SK-N-SH treated with all-trans-retinoic acid at 6 μM for 48 hours (cell line): ENCODE measurements around the gene CDC45.

Source experiments
- ATAC-seq: fragments of 200-7000 bp; cut with Tn5 transposase; 3 replicates; pipeline ENCODE4 v1.9.1; 2020; ENCODE audit warnings: mild to moderate bottlenecking, moderate library complexity
- BACH2 ChIP-seq: fragments of 250-450 bp; sonication (Bioruptor Pico); IDR thresholded peaks from 2 replicates; pipeline ENCODE4 v1.9.0; 2021; ENCODE audit warnings: mild to moderate bottlenecking, borderline replicate concordance
- CREB5 ChIP-seq: fragments of 250-450 bp; sonication (Bioruptor Pico); IDR thresholded peaks from 2 replicates; pipeline ENCODE4 v1.5.1; 2020; ENCODE audit warnings: low read depth, mild to moderate bottlenecking, moderate library complexity
- CSDC2 ChIP-seq: fragments of 250-450 bp; sonication (Bioruptor Pico); IDR thresholded peaks from 2 replicates; pipeline ENCODE4 v1.5.0; 2020; ENCODE audit warnings: mild to moderate bottlenecking, moderate library complexity
- ESRRG ChIP-seq: fragments of 250-450 bp; sonication (Bioruptor Pico); IDR thresholded peaks from 2 replicates; pipeline ENCODE4 v1.6.1; 2021; ENCODE audit warnings: mild to moderate bottlenecking
- GLIS3 ChIP-seq: fragments of 250-450 bp; sonication (Bioruptor Pico); IDR thresholded peaks from 2 replicates; pipeline ENCODE4 v1.5.0; 2020; ENCODE audit warnings: mild to moderate bottlenecking, moderate library complexity
- ISL1 ChIP-seq: fragments of 250-450 bp; sonication (Bioruptor Pico); IDR thresholded peaks from 2 replicates; pipeline ENCODE4 v2.1.2; 2022; ENCODE audit warnings: mild to moderate bottlenecking, moderate library complexity
- OSR1 ChIP-seq: fragments of 250-450 bp; sonication (Bioruptor Pico); IDR thresholded peaks from 2 replicates; pipeline ENCODE4 v1.8.0; 2022; ENCODE audit warnings: moderate library complexity, mild to moderate bottlenecking, inconsistent platforms
- POU6F1 ChIP-seq: fragments of 250-450 bp; sonication (Bioruptor Pico); IDR thresholded peaks from 2 replicates; pipeline ENCODE4 v1.8.0; 2021; ENCODE audit warnings: low read depth, mild to moderate bottlenecking, moderate library complexity, borderline replicate concordance
- PPARA ChIP-seq: fragments of 250-450 bp; sonication (Bioruptor Pico); IDR thresholded peaks from 2 replicates; pipeline ENCODE4 v1.5.0; 2020; ENCODE audit warnings: mild to moderate bottlenecking, borderline replicate concordance
- RARB ChIP-seq: fragments of 250-450 bp; sonication (Bioruptor Pico); IDR thresholded peaks from 2 replicates; pipeline ENCODE4 v1.8.0; 2021; ENCODE audit warnings: mild to moderate bottlenecking, moderate library complexity
- SNAI2 ChIP-seq: fragments of 250-450 bp; sonication (Bioruptor Pico); IDR thresholded peaks from 2 replicates; pipeline ENCODE4 v1.5.0; 2020; ENCODE audit warnings: mild to moderate bottlenecking, moderate library complexity
- TCF4 ChIP-seq: fragments of 250-450 bp; sonication (Bioruptor Pico); IDR thresholded peaks from 2 replicates; pipeline ENCODE4 v1.8.0; 2021; ENCODE audit warnings: mild to moderate bottlenecking, moderate library complexity, borderline replicate concordance
- TSHZ2 ChIP-seq: fragments of 250-450 bp; sonication (Bioruptor Pico); IDR thresholded peaks from 2 replicates; pipeline ENCODE4 v1.5.0; 2020; ENCODE audit warnings: mild to moderate bottlenecking, moderate library complexity
- ZC3H10 ChIP-seq: fragments of 250-450 bp; sonication (Bioruptor Pico); IDR thresholded peaks from 2 replicates; pipeline ENCODE4 v1.5.1; 2021; ENCODE audit warnings: mild to moderate bottlenecking, moderate library complexity
- ZFP3 ChIP-seq: fragments of 250-450 bp; sonication (Bioruptor Pico); IDR thresholded peaks from 2 replicates; pipeline ENCODE4 v1.5.0; 2020; ENCODE audit warnings: mild to moderate bottlenecking, moderate library complexity
- ZNF565 ChIP-seq: fragments of 450-650 bp; formaldehyde crosslinking; conservative IDR thresholded peaks from 2 replicates; pipeline ENCODE4 v1.5.0; 2020; ENCODE audit warnings: low read depth, mild to moderate bottlenecking, moderate library complexity
- ZNF70 ChIP-seq: fragments of 450-650 bp; formaldehyde crosslinking; IDR thresholded peaks from 2 replicates; pipeline ENCODE4 v1.5.0; 2020; ENCODE audit warnings: mild to moderate bottlenecking, moderate library complexity
- TF ChIP-seq, protein P1 (sequence below): fragments of 250-450 bp; sonication (Bioruptor Pico); IDR thresholded peaks from 2 replicates; pipeline ENCODE4 v1.5.1; 2021; ENCODE audit warnings: mild to moderate bottlenecking, moderate library complexity
- TF ChIP-seq, protein P2 (sequence below): fragments of 250-450 bp; sonication (Bioruptor Pico); IDR thresholded peaks from 2 replicates; pipeline ENCODE4 v1.8.0; 2020; ENCODE audit warnings: mild to moderate bottlenecking, moderate library complexity, borderline replicate concordance

Gene CDC45

DNA sequence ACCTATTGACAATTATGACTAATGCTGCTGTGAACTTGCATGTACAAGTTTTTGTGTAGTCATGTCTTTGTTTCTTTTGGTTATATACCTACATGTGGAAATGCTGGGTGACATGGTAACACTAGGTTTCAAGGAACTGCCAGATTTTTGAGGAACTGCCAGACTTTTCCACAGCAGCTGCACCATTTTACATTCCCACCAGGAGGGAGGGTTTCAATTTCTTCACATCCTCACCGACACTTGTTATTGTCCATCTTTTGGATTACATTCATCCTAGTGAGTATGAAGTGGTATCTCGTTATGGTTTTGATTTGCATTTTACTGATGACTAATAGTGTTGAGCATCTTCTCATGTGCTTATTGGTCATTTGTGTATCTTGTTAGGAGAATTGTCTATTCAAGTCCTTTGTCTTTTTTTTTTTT is 31.2 kb downstream of the CDC45 start:
- no peak for ATAC-seq
- TF ChIP-seq, protein P1, sequence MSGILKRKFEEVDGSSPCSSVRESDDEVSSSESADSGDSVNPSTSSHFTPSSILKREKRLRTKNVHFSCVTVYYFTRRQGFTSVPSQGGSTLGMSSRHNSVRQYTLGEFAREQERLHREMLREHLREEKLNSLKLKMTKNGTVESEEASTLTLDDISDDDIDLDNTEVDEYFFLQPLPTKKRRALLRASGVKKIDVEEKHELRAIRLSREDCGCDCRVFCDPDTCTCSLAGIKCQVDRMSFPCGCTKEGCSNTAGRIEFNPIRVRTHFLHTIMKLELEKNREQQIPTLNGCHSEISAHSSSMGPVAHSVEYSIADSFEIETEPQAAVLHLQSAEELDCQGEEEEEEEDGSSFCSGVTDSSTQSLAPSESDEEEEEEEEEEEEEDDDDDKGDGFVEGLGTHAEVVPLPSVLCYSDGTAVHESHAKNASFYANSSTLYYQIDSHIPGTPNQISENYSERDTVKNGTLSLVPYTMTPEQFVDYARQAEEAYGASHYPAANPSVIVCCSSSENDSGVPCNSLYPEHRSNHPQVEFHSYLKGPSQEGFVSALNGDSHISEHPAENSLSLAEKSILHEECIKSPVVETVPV (CRISPR knock-in tag): no peak
- no peak for TF ChIP-seq RARB
- TF ChIP-seq, protein P2, sequence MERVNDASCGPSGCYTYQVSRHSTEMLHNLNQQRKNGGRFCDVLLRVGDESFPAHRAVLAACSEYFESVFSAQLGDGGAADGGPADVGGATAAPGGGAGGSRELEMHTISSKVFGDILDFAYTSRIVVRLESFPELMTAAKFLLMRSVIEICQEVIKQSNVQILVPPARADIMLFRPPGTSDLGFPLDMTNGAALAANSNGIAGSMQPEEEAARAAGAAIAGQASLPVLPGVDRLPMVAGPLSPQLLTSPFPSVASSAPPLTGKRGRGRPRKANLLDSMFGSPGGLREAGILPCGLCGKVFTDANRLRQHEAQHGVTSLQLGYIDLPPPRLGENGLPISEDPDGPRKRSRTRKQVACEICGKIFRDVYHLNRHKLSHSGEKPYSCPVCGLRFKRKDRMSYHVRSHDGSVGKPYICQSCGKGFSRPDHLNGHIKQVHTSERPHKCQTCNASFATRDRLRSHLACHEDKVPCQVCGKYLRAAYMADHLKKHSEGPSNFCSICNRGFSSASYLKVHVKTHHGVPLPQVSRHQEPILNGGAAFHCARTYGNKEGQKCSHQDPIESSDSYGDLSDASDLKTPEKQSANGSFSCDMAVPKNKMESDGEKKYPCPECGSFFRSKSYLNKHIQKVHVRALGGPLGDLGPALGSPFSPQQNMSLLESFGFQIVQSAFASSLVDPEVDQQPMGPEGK (CRISPR knock-in tag): no peak
- no peak for TF ChIP-seq TSHZ2 (CRISPR knock-in tag)
- no peak for TF ChIP-seq OSR1 (CRISPR knock-in tag)
- TF ChIP-seq ISL1: no peak
- TF ChIP-seq ZFP3 (CRISPR knock-in tag): no peak
- TF ChIP-seq ZNF565 (CRISPR knock-in tag): no peak
- TF ChIP-seq ZC3H10: no peak
- TF ChIP-seq CREB5 (CRISPR knock-in tag): no peak
- no peak for TF ChIP-seq ZNF70 (CRISPR knock-in tag)
- TF ChIP-seq BACH2: no peak
- no peak for TF ChIP-seq GLIS3
- no peak for TF ChIP-seq POU6F1 (CRISPR knock-in tag)
- no peak for TF ChIP-seq PPARA (CRISPR knock-in tag)
- TF ChIP-seq SNAI2: no peak
- TF ChIP-seq CSDC2: no peak
- TF ChIP-seq TCF4: no peak
- TF ChIP-seq, all 23 proteins: peak for 0

- ATAC-seq: no peak
- no peak for TF ChIP-seq TCF4
- TF ChIP-seq ESRRG (CRISPR knock-in tag): no peak
- TF ChIP-seq PPARA (CRISPR knock-in tag): no peak
- no peak for TF ChIP-seq GLIS3
- no peak for TF ChIP-seq POU6F1 (CRISPR knock-in tag)
Measured at GRCh38 chr22:19513823-19514222, 34.1 kb downstream of the CDC45 start.

DNA sequence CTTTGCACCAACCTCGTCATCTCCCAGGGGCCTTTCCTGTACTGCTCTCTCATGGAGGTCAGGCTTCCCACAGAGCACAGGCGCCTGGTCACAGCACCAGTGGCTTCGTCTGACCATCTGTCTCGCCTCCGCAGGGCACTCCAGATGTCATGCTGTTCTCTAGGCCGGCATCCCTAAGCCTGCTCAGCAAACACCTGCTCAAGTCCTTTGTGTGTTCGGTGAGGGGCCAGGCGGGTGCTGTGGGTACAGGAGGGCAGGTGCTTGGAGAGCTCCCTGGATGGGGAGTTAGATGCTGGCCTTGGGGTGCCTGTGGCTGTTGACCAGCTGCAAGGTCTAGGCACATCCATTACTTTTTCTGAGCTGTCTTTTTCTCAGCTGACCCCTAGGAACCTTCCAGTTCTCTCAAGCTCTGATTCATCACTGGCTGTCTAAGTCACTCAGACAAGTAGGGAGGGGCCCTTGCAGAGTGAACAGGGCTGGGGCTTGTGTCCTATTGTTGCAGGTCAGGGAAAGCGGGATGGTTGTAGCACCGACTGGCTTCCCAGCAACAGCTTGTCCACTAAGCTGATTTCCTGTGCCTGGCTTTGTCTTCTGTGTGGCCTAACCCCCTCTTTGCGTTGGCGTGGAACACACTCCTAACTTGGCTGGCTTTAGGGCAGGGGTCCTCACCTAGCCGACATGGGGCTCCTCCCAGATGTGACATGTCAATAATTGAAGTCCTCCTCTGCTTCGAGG is 35.3 kb downstream of the CDC45 start:
- ATAC-seq: no peak
- no peak for TF ChIP-seq ZC3H10
